Keratinocyte (primary cell): Measurements from ENCODE around the gene LMAN2L. TPM values are rescaled to one million over a fixed set of nuclear protein-coding genes. Genes with fewer than 3 reads are reported as not detected.

Source experiments
- DNase-seq: peaks from one replicate; pipeline ENCODE4 v3.0.0-alpha.2; 2011; ENCODE audit warnings: low read depth, missing footprints, low spot score
- FAIRE-seq: peaks from 2 replicates; lab custom pipeline; 2011; peaks lifted over from hg19 to GRCh38; lab: Jason Lieb, UNC
- H2AFZ ChIP-seq: 2 replicates; pipeline ENCODE4 v1.6.0; 2012; ENCODE audit warnings: low read length, control low read depth, inconsistent platforms; ENCODE audit not compliant: control insufficient read depth
- H3K27ac ChIP-seq: 2 replicates; pipeline ENCODE4 v1.5.1; 2011; ENCODE audit warnings: low read length; ENCODE audit not compliant: control insufficient read depth, insufficient read depth
- H3K27me3 ChIP-seq: 3 replicates; pipeline ENCODE4 v1.6.0; 2011; ENCODE audit warnings: low read length; ENCODE audit not compliant: control insufficient read depth, insufficient read depth; ENCODE audit errors: extremely low read depth
- H3K36me3 ChIP-seq, 2 experiments: 2 replicates in 1 of 2; 3 replicates in 1 of 2; pipeline ENCODE4 v1.5.1; 2011; ENCODE audit warnings: low read length in 2 of 2, mild to moderate bottlenecking in 1 of 2; ENCODE audit not compliant: control insufficient read depth in 2 of 2, insufficient read depth in 2 of 2; ENCODE audit errors: extremely low read depth in 1 of 2
- H3K4me1 ChIP-seq: 3 replicates; pipeline ENCODE4 v1.5.1; 2011; ENCODE audit warnings: low read length; ENCODE audit not compliant: control insufficient read depth, insufficient read depth; ENCODE audit errors: extremely low read depth
- H3K4me2 ChIP-seq: 3 replicates; pipeline ENCODE4 v1.6.0; 2011; ENCODE audit warnings: low read depth, low read length; ENCODE audit not compliant: control insufficient read depth, insufficient read depth; ENCODE audit errors: extremely low read depth
- H3K4me3 ChIP-seq, 3 experiments: fragments of 200-600 bp in 1 of 3; sonication (generic) in 1 of 3; 2 replicates in 2 of 3; 3 replicates in 1 of 3; pipeline ENCODE4 v1.5.1; 2011 to 2016; ENCODE audit warnings: low read length in 3 of 3, mild to moderate bottlenecking in 3 of 3, control low read depth in 2 of 3, inconsistent platforms in 1 of 3, low read depth in 1 of 3, mixed read lengths in 1 of 3, mixed run types in 1 of 3, moderate library complexity in 1 of 3; ENCODE audit not compliant: control insufficient read depth in 2 of 3, insufficient read depth in 2 of 3; ENCODE audit errors: extremely low read depth in 1 of 3
- H3K79me2 ChIP-seq: 2 replicates; pipeline ENCODE4 v1.6.0; 2012; ENCODE audit warnings: low read length; ENCODE audit not compliant: control insufficient read depth, insufficient read depth
- H3K9ac ChIP-seq: 3 replicates; pipeline ENCODE4 v1.6.0; 2011; ENCODE audit warnings: low read length; ENCODE audit not compliant: control insufficient read depth, insufficient read depth; ENCODE audit errors: extremely low read depth
- H3K9me1 ChIP-seq: 3 replicates; pipeline ENCODE4 v1.6.0; 2011; ENCODE audit warnings: low read length; ENCODE audit not compliant: control insufficient read depth, insufficient read depth; ENCODE audit errors: extremely low read depth
- H3K9me3 ChIP-seq: 2 replicates; pipeline ENCODE4 v1.5.1; 2012; ENCODE audit warnings: low read depth, low read length; ENCODE audit not compliant: control insufficient read depth
- H4K20me1 ChIP-seq: 3 replicates; pipeline ENCODE4 v1.6.0; 2011; ENCODE audit warnings: low read length; ENCODE audit not compliant: control insufficient read depth, insufficient read depth; ENCODE audit errors: extremely low read depth
- CTCF ChIP-seq, 3 experiments: IDR thresholded peaks in 1 of 3; conservative IDR thresholded peaks in 1 of 3; optimal IDR thresholded peaks in 1 of 3; 2 replicates in 2 of 3; 3 replicates in 1 of 3; pipeline versions ENCODE3 to v1.5.1; 2011; ENCODE audit warnings: low read length in 3 of 3, mild to moderate bottlenecking in 3 of 3, moderate library complexity in 2 of 3, control low read depth in 1 of 3, inconsistent platforms in 1 of 3; ENCODE audit not compliant: insufficient read depth in 2 of 3; ENCODE audit errors: extremely low read depth in 1 of 3
- EZH2 ChIP-seq: IDR thresholded peaks from one replicate; pipeline ENCODE4 v1.6.1; 2012; ENCODE audit warnings: inconsistent platforms, mild to moderate bottlenecking, low read length, moderate library complexity
- dilution Hi-C: fragments of 300-500 bp; cut with MboI; formaldehyde crosslinking; loops from one replicate; pipeline ENCODE4 v1.7.0; 2020; ENCODE audit warnings: low sequenced_read_pairs; ENCODE audit not compliant: extremely low pct_ligation_motif_present
- polyA plus RNA-seq, 5 experiments: library from polyadenylated mRNA; depleted of rRNA in 3 of 5; stranded (reverse) in 3 of 5; stranded (forward) in 1 of 5; unstranded in 1 of 5; fragments of >200 nt; gene quantifications; 1 replicate in 1 of 5; 2 replicates in 3 of 5; 3 replicates in 1 of 5; pipeline versions ENCODE4 v1.2.1 to v1.2.3, GENCODE V29; 2011 to 2012; ENCODE audit warnings: missing spikeins in 2 of 5, low read depth in 1 of 5, low replicate concordance in 1 of 5

The LMAN2L gene
- polyA plus RNA-seq, 1 donor (not counting 4 experiments of a cell fraction or from before 2014, with no cell fraction given): 20.7 TPM

DNA sequence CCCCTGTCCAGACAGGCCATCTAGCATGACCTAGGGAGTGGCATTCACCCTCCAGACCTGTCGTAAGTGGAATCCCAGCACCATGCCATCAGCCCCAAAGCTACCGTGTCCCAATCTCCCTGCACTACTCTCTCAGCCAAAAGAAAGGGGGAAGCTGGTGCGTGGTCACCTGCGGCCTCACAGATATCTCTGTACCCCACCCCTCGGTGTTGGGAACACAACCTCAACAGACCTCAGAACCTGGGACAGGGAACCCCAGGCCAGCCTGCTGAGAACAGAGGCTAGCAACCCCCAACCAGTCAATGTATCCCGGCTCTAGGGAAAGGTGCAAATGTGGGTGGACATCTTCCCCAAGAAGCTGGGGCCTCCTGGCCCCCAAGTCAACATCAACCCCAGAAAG is 38.2 kb downstream of the LMAN2L start:
- FAIRE-seq (no peak), DNase-seq (no peak)
- Histone ChIP-seq H3K27me3 (no peaks in the 10 kb centered on the region), H3K4me3 (no peak overlapping the region), H3K79me2 (no peaks in the 10 kb centered on the region), H4K20me1 (no peaks in the 10 kb centered on the region), H2AFZ (no peak overlapping the region), H3K36me3 (peaks cover 13 to 16% of the 10 kb centered on the region in 2 experiments), H3K9me1 (no peaks in the 10 kb centered on the region), H3K4me2 (no peak overlapping the region), H3K9ac (no peak overlapping the region), H3K9me3 (no peaks in the 10 kb centered on the region), H3K27ac (no peak overlapping the region), H3K4me1 (peaks cover 23% of the 10 kb centered on the region)
- dilution Hi-C loops: no loop called here
- TF ChIP-seq CTCF (optimal IDR thresholded peaks at IDR 0.05 in 1 of 3, IDR thresholded peaks at IDR 0.05 in 1 of 3, conservative IDR thresholded peaks at IDR 0.05 in 1 of 3; ENCODE audit: extremely low read depth in 1 of 3, insufficient read depth in 2 of 3, low read length in 3 of 3) (no peak), EZH2 (no peak)

DNA sequence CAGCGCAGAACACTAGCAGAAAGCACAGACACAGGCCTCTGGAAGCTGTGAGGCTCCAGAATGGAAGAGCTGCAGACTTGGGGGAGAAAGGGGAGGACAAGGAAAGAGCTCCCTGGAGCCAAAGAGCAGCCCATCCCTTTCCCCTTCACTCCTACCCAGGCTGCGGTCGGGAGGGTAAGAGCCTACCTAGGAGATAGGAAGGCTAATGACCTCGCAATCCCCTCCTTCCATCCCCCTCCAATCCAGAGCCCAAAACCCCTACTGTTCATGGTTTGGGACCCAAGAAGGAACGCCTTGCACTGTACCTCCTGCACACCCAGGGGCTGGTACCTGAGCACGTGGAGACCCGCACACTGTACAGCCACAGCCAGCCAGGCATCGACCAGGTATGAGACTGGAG is 39.8 kb downstream of the LMAN2L start:
- no peak overlapping the region for H2AFZ ChIP-seq
- H3K9me3 ChIP-seq: no peaks in the 10 kb centered on the region
- H3K79me2 ChIP-seq: no peaks in the 10 kb centered on the region
- TF ChIP-seq CTCF (optimal IDR thresholded peaks at IDR 0.05 in 1 of 3, IDR thresholded peaks at IDR 0.05 in 1 of 3, conservative IDR thresholded peaks at IDR 0.05 in 1 of 3; ENCODE audit: extremely low read depth in 1 of 3, insufficient read depth in 2 of 3, low read length in 3 of 3) (no peak), EZH2 (no peak)
- no peaks in the 10 kb centered on the region for H3K9me1 ChIP-seq
- FAIRE-seq (no peak), DNase-seq (no peak)
- no peaks in the 10 kb centered on the region for H3K27me3 ChIP-seq
- no peaks in the 10 kb centered on the region for H4K20me1 ChIP-seq
- H3K27ac ChIP-seq: no peak overlapping the region
- H3K9ac ChIP-seq: no peak overlapping the region
- no peak overlapping the region for H3K4me3 ChIP-seq
- H3K4me2 ChIP-seq: no peak overlapping the region
- H3K4me1 ChIP-seq: peaks cover 23% of the 10 kb centered on the region
- dilution Hi-C loops: no loop called here
- H3K36me3 ChIP-seq: peaks cover 4% of the 10 kb centered on the region in 2 experiments
